AG08395 (cell line): ENCODE results near the gene GLB1L2.

Experiments used
- DNase-seq: peaks from one replicate; pipeline ENCODE4 v3.0.0; 2012; ENCODE audit warnings: mixed read lengths, low spot score

The GLB1L2 gene

DNA sequence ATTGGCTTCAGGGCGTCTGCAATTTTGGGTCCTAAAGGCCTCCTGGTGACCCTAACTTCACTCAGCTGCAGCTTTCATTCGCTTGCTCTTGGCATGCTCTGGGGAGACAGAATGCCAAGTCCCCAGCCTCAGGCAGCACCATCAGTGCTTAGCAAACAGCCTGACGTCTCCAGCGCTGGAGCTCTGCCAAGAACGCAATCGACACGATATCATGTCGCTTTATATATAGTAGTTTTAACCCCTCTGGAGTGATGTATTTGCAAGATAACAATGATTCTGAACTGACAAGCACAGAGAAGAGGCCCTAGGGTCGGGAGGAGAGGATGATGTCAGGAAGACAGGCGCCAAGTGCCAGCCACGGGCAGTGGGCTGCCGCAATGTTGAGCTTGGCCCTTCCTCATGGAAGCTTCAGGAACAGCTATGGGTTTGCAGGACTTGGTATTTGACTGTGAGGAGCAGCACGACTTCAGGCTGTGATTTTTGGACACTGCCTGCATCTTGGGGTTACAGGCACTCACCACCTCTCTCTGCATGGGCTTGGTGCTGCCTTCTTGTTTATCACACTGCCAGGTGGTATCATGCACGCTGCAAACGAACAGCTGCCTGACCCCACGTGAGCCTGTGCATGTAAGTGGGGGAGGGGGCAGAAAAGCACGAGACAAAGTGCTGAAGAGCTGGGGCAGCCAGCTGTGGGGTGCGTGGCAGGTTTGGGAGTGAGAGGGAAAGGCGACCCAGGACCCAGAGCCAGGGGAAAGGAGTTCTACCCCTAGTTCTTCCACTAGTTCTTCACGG is 54.2 kb downstream of the GLB1L2 start:
- DNase-seq: no peak

DNA sequence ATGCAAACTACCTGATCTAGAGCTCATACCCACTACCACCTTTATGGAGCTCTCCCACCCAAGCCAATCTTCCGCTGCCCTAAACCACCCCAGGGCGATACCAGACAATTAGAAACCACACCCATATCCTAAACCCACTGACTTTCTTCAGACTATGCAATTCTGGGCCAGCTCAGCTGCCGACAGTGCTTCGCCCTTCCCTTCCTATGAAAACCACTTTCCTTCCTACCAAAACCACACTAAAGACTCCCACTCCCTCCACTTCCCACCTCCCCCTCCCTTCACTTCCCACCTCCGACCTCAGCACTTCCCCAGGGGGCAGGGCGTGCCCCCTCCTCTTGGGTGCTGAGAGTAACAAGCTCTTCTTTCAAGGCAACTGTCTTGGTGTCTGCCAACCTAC is 55.2 kb downstream of the GLB1L2 start:
- DNase-seq: no peak

DNA sequence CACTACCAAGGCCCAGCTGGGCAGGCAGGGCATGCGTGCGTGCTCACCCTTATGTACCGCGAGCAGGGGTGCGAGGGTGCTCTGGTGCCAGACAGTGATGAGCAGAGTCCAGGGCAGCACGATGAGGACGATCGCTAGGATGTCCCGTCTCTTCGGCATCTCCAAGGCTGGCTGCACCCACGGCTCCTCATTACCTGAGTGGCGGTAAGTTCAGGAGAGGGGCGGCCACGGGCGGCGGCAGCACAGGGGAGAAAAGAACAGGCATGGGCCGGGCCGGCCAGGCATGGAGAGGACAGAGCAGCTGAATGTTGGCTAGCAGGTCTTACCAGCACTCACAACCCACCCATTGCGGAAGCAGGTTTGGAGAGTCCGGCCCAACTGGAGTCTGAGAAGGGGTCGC is 55.7 kb downstream of the GLB1L2 start:
- no peak for DNase-seq

DNA sequence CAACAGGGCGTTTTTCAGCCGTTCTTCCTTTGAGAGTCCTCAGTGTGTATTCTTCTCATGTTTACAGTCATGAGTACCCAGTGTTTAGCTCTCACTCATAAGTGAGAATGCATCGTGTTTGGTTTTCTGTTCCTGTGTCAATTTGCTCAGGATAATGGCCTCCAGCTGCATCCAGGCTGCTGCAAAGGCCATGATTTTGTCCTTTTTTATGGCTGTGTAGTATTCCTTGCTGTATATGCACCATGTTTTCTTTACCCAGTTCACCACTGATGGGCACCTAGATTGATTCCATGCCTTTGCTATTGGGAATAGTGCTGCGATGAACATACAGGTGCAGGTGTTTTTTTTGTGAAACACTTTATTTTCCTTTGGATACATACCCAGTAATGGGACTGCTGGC is 56.8 kb downstream of the GLB1L2 start:
- DNase-seq: no peak

DNA sequence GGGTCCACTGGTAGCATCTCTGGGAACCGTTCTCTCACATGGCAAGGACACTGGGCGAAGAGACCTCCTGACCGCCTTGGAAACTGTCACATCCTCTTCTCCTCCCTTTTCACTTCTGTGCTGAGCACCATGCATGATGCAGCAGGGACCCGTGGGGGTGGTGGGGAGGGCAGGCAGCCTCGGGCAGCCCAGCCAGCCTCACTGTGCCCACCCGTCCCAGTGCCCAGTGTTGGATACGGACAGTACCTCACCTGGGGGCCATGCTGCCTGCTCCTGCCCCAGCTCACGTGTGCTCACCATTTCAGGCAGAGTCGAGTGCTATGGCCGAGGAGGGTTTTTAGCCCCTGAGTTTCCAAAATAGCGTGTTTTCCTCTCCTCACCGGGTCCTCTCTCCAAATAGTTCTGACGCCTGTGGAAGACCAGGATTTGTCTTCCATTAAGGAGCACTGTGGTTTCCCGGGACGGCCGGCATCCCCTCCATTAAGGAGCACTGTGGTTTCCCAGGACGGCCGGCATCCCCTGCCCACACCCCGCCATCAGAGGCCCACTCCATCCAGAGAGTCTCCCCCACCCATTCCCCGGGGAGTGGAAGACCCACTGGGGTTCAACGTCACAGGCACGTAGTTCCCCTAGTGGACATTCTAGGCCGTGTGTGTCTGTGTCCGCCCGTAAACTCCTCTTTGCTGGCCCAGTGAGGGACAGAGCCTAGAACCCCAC is 57.8 kb downstream of the GLB1L2 start:
- DNase-seq: no peak

DNA sequence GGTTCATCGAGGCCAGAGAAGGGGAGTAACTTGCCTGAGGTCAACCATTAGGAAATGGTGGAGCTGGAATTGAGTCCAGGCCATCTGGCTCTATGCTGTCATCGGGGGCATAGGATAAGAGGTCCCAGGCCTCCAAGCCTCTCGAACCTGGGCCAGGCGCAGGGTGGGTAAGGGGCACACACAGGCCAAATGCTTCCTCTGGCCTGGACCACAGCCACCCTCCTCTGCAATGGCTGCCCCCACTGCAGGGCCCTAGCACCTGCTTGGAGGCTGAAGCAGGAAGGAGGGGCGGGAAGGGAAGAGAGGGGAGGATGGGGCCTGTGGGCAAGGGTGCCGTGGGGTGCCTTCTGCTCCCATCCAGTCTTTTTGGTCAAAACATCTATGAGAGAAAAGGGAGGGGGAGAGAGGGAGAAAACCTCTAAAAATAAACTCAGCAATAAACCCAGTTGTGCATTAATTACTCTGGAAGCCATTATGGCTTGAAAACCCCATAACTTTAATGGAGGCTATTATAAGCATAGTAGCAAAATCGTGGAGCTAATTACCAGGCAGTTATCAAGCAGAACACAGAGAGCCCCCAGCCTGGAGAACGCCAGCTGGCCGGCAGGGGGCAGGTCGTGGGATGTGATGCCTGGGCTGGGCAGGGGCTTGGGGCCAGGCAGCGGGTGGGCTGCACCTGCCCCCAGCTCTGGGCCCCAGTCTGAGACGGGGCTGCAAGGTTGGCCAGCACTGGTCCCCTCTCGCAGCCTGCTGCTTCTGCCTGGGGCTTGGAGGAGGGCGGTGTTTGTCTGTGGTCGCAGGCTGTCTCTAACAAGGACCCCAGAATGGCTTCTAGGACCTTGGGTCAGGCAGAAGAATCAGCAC is 59.1 kb downstream of the GLB1L2 start:
- DNase-seq: no peak

DNA sequence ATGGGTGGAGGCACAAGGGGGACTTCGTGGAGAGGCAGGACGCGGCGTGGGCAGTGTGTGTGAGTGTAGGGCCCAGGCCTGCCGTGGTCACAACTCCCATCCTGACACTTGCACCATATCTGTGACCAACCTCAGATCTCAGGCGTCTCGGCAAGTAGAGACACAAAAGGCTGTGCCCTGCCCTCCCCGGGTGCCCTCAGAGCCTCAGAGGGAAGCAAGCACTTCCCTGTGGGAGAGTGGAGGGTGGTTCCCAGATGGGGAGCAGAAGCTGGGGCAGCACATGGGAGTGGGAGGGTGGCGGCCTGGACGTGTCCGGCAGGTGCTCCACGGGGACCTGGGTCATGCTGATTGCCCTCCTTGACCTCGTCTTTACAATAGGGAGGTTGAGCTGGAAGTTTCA is 59.9 kb downstream of the GLB1L2 start:
- no peak for DNase-seq

DNA sequence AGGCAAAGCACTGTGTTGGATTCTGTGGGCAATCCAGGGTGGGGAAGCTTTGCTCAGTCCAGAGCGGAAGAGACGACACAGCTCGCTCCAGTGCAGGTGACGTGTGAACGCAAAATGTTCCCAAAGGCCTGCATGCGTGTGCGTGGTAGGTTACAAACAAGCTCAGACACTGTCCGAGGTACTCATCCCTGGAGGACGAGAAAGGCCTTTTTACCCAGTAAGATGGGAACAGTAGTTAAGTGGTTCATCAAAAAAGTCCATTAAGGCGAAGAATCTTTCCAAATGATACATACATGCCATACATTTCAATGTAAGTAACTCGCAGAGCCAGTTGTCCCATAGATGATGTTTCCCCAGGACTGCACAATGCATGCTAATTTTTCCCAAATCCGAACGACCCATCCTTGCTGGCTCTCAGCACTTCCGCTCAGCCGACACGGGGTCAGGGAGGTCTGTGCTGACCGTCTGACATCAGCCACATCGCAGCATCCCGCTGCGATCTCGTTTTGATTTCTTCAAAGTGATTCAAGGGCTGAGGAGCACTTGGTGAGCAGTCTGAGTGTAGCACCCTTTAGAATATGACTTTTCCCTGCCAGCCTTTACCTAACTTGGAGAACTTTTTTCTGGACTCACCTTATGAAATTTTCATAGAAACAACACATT is 61.3 kb downstream of the GLB1L2 start:
- DNase-seq: no peak

DNA sequence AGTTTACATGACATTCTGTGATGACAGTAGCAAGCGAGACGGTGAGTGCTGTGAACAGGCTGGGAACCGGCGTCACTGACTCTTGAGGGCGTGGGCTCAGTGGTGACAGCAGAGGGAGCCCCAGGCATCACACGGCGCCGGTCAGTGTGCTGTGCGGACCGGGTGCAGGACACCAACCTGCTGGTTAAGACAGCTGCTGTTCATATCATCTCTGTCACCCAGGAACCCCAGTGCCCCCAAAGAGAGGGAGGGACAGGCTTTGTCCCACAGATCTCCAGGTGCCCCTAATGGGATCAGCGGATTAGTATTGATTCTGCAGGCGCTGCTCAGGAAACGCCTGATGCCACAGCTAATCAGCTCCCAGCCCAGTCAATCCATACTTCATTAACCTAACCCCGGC is 61.9 kb downstream of the GLB1L2 start:
- no peak for DNase-seq

DNA sequence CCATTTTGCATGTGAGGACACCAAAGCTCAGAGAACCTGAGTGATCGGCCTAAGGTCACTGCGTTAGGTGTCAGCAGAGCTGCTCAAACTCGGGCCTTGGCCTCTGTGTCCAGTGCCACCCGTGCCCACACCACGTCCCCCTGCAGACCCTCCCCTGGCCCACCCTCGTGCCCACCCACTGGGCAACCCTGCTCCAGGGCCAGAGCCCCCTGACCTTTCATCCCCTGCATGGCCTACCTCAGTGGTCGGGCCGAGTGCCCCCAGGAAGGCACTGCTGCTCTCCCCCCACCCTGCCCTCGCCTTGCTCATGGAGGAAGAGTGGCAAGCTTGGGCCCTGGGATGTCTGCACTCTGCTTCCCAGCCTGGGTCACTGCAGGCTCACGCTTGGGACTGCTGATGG is 62.5 kb downstream of the GLB1L2 start:
- no peak for DNase-seq

DNA sequence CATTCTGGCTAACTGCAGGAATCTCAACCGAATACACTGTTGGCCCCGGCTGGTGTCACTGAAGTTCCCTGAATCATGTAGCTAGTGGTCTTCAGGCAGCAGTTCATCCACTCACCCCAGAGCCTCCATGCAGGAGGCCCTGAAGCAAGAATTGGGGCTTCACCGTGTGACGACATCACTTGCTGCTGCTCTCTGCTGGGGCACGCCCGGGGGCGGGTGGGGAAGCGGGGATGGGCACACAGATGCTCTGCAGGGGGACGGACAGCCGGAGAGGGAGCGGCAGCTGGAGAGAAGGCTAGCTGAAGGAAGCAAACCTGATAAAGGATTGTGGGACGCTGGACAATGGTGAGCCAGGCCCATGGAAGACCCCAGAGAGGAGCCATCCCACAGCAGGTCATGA is 63.2 kb downstream of the GLB1L2 start:
- no peak for DNase-seq

DNA sequence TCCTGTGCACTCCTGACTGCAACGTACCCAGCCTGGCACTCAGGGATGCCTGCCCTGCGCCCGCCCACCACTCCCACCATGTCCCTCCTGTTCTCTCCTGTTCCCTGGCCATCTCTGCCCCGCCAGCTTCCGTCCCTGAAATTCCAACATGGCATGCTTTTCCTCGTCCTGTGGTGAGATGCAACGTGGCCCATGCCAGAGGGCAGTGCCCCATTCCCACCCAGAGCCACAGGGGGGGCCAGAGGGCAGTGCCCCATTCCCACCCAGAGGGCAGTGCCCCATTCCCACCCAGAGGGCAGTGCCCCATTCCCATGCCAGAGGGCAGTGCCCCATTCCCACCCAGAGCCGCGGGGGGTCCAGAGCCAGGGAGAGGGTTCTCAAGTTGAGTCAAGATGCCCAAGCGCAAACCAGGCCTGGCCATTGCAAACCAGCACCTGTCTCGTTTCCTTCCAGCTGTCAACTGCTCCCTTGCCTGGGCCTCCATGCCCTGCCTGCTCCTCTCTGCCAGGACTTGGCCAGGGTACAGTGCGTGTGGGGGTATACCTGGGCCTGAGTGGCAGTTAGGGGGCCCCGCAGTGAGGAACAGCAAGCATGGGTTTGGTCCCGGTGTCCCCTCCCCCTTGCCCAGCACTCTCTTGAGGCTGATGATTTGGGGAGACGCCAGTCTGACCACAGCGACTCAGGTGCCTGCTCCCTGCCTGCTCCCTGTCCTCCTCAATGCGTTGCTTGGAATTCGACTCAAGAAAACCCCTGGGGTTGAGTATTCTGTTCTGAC is 65.7 kb downstream of the GLB1L2 start:
- DNase-seq: no peak

DNA sequence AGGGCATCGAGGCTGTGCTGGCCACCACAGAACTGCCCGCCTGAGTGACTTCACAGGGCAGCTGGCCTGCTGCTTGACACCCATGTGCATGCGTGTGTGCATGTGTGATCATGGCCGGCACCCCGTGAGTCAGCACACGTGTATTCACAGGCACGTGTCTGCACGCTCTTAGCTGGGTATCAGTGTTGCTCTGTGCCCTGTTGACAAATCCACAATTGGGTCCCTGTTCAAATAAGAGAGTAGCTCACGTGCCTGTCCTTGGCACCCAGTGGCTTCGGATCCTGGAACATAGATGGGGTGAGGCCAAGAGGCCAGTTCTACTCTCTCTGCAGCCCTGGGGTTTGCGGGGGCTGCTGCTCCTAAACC is 66.3 kb downstream of the GLB1L2 start:
- DNase-seq: no peak

DNA sequence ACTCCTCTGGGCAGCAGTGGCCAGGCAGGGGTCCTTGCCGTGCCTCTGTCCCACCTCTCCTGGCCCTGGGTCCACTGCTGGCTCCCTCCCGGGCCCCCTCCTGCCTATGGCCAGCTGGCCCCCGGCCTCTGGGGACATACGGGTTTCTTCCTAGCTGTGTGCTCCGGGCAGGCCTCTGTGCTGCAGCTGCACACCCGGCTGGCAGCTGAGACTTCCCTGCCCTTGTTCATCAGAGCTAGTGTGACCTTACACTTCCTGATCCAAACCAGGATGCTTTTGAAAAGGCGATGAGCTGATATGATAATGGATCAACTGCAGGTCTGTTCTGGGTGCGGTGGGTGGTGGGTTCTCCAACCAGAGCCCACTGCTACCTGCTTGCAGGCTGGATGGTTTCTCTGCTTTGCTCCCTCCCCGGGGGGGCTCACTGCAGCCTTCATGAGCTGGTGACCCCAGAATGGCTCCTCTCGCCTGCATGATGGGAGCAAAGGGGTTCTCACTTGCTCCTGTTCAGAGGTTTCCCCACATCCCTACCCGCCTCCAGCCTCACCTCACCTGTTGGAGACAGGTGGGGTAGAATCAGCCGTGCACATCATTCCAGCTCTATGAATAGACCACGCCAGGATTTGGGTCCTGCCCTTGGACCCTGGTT is 67.0 kb downstream of the GLB1L2 start:
- DNase-seq: no peak

DNA sequence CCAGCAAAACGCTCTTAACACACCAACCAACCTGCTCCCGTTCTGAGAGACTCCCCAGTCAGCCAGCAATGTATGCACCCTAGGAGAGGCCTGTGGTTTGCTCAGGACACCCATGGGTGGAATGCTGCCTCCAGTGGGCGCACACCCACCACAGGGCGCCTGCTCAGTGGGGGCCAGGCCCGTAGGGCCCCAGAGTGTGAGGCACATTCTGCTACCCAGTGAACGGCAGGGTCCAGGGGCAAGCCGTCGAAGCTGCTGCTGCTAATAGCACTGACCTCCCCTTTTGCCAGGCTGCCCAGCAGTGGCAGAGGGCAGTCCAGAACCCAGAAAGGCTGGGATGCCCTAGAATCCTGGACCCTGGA is 67.5 kb downstream of the GLB1L2 start:
- no peak for DNase-seq

DNA sequence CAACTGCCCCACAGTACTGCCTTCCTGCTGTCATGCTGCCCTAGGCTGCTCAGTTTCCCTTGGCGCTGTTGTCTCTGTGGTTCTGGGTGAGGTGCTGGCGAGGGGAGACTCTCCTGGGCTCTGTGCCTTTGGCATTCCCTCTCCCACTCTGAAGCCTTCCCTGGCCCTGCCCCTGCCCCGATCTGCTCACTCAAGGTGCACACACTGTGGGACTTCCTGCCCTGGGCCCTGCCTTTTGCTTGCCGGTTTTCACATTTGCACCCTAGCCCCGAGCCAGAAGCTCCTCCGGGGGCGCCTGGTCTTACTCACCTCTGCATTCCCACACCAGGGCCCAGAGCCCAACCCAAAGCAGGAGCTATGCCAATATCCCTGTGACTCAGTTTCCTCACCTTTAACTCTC is 68.2 kb downstream of the GLB1L2 start:
- no peak for DNase-seq

DNA sequence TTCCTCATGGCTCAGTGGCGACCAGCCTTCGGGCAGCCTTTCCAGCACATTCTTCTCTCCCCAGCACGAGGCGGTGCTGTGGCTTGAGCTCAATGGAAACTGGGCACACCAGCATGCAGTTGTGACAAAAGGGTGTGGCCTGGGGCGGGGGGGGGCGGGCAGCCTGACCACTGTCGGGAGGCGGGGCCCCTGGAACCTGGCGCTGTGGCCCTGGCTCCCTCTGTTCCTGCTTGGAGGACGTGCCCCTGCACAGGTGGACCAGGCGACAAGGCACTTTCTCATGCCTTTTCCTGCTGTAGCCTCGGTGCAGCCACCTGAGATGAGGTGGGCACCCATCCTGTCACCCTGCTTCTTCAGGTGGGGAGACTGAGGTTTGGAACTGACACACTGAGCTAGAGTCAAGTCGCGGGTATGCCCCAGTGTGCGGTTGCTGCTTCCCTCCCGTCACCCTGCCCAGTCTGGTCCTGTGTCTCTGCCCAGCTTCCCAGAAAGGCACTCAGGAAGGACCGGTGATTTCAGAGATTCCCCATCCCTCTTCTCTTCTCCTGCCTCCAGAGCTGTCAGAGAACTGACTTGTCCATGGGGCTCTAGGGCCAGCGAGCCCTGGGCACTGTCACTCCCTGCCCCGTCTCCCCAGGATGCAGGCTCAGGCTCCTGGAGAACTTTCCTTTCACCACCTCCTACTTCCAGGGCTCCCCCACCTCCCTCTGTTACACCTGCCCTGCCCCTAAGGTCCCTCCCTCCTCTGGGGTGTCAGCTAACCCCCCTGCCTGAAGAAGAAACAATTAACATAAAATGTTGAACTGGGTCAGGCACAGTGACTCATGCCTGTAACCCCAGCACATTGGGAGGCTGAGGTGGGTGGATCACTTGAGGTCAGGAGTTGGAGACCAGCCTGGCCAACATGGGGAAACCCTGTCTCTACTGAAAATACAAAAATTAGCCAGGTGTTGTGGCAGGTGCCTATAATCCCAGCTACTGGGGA is 70.3 kb downstream of the GLB1L2 start:
- DNase-seq: no peak

DNA sequence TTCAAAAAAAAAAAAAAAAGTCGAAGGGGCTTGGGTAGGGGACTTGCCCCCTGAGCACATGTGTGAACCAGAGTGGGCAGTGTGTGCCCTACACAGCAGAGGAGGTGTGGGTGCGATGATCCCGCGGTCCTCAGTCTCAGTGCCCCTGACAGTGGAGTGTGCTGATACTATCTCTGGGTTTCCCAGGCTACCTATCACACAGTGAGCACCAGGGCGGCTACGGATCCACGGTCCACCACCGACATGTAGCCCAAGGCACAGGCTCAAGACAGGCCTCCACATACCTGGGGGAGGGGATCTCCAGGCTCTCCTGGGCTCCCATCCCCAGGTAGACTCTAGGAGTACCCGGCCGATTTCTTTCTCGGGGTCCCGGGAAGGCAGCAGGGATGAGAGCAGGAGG is 71.1 kb downstream of the GLB1L2 start:
- DNase-seq: no peak

DNA sequence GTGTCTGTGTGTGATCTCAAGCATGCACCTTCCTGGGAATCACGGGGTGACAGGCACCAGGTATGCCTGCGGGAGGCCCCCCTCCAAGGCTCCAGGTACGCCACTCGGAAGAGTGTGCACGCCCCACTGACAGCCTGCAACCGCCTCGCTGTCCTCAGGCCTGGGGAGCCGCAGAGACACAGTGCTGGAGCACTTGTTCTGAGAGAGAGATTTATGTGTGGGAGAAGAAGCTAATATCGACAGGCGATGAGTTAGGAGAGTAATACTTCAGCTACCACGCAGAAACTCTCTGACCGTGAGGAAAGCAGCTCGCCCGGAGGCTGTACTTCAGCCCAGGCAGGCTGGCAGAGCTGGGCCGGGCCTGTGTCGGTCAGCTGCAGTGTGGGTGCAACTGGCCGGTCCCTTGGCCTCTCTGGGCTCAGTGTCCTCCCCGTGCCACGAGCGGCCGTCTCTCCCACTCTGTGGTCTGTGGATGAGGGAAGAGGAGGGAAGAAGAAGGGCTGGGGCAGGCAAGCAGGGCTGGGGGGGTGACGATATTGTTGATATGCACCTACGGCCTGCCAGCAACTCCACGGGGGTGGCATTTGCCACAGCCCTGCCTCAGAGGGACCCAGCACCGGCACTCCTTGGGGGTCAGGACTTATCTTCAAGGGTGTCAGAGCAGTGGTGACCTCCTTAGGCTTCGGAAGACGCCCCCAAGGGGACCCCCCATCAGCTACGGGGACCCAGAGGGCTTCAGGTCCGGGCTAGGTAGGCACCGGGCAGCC is 73.0 kb downstream of the GLB1L2 start:
- no peak for DNase-seq
